ENCODE data around the gene UBXN2A.

The UBXN2A gene

GRCh38 chr2:23939987-23940717 is at the start of gene UBXN2A:
TSS of gene UBXN2A (plus strand) at chr2:23940463. CDS start at chr2:23958315, 17,852 bp downstream.
- peak; percentile 89 for DNase-seq

- DNase-seq: no peak
Measured at GRCh38 chr2:23900133-23900532, 40.1 kb upstream of the UBXN2A start.

GRCh38 chr2:23900541-23901322 is 39.5 kb upstream of the UBXN2A start:
- DNase-seq: no peak

- DNase-seq: no peak
Measured at GRCh38 chr2:23901966-23902846, 38.1 kb upstream of the UBXN2A start.

GRCh38 chr2:23903034-23903433 is 37.2 kb upstream of the UBXN2A start:
- no peak for DNase-seq

- DNase-seq: no peak
Measured at GRCh38 chr2:23904215-23904614, 36.0 kb upstream of the UBXN2A start.

- DNase-seq: no peak
Measured at GRCh38 chr2:23904692-23905091, 35.6 kb upstream of the UBXN2A start.

- no peak for DNase-seq
Measured at GRCh38 chr2:23905155-23905554, 35.1 kb upstream of the UBXN2A start.

GRCh38 chr2:23912054-23912453 is 28.2 kb upstream of the UBXN2A start:
- no peak for DNase-seq

GRCh38 chr2:23915327-23915726 is 24.9 kb upstream of the UBXN2A start:
- DNase-seq: no peak

GRCh38 chr2:23916727-23917405 is 23.4 kb upstream of the UBXN2A start:
- DNase-seq: no peak

- no peak for DNase-seq
Measured at GRCh38 chr2:23918837-23919489, 21.3 kb upstream of the UBXN2A start.

GRCh38 chr2:23924589-23925359 is 15.5 kb upstream of the UBXN2A start:
- no peak for DNase-seq

GRCh38 chr2:23925702-23926289 is 14.5 kb upstream of the UBXN2A start:
- DNase-seq: peak; percentile 76

- DNase-seq: peak; percentile 82
Measured at GRCh38 chr2:23926290-23926749, 13.9 kb upstream of the UBXN2A start.

GRCh38 chr2:23926750-23927571 is 13.3 kb upstream of the UBXN2A start, which contains the start of gene ATAD2B:
TSS of gene ATAD2B (minus strand) at chr2:23927123. CDS start at chr2:23926770, 353 bp downstream.
- DNase-seq: peak; percentile 98

GRCh38 chr2:23934259-23934658 is 6.0 kb upstream of the UBXN2A start:
- DNase-seq: no peak

- no peak for DNase-seq
Measured at GRCh38 chr2:23940718-23941620, 706 bp downstream of the UBXN2A start.

- DNase-seq: no peak
Measured at GRCh38 chr2:23941644-23942043, 1.4 kb downstream of the UBXN2A start.

Measured in right forelimb (tissue), 1 donor.